GM19467 (cell line): ENCODE results near the gene NXPE3.

ENCODE experiments used
- ATAC-seq: cut with Tn5 transposase; IDR thresholded peaks from one replicate; pipeline ENCODE4 v1.9.1; 2021; ENCODE audit warnings: mild to moderate bottlenecking, moderate library complexity; ENCODE audit not compliant: unreplicated experiment

NXPE3 gene

DNA sequence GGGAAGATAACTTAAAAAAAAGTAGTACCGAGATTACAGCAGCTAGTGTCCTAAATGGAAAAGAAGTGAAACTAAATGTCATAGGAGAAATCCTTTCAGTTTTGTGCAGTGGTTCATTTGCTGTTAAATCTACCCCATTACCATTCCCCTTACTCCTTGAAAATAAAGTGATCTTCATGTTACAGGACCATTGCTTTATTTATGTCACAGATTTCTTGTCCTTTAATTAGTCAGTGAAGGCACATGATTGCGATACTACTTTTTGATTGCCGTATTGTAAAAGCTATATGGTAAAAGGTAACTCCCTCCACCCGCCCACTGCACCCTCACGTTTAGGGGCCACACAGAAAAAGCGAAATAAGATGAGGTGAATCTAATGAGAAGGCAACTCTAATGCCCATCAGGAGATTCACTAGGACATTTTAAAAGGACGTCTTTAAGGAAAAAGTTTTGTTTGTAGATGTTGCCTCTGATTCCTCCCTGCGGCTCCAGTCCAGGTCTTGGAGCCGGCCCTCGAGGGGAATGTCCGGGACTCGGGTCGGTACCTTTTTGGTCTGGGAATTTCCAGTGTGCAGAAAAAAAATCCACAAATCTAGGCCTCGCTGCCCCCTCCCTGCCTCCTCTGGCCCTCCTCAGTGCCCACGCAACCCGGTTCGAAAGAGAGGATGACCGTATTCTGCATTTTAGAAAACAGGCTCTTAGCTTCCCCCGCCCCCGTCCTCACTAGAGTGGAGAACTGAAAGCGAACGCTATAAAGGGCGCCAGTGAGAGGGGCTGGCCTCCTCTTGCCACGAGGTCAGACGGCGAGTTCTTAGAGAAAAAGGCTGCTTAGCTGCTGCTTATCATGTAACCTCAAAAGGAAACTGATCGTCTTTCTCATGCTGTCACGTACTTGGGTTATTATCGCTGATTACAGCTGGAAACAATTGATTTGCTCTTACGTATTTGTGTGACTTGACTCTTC, 48.5 kb downstream of the NXPE3 start:
- peak; percentile 82 for ATAC-seq

GRCh38 chr3:101828276-101828675, 49.3 kb downstream of the NXPE3 start:
- no peak for ATAC-seq

GRCh38 chr3:101828691-101829436, 49.9 kb downstream of the NXPE3 start:
- ATAC-seq, result peak; percentile 38

- no peak for ATAC-seq
These were observed 50.4 kb downstream of the NXPE3 start for GRCh38 chr3:101829437-101829830.

- ATAC-seq, result no peak
These were observed 50.9 kb downstream of the NXPE3 start for GRCh38 chr3:101829874-101830273.

DNA sequence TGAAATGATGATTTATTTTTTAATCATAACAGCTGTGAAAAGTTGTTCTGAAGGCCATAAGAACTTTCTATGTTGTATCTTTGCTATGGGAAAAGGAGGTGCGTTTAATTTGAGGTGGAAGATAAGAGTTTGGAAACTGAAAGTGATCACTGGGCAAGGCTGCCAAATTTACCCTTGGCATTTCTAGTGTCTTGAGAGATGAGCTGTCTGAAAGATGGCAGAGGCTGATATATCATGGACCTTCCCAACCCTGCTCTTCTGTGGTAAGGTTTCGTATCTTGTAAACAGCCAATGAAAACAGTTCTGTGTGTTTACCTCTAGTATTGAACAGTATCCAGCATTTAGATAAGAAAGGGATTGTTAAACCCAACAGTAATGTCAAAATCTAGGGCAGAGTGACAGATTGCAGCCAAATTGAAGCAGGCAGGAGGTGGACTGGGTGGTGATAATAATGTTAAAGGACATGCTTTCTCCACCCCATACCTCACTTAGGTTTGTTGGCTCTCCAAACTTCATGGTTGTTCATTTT, 54.5 kb downstream of the NXPE3 start:
- ATAC-seq, result no peak

GRCh38 chr3:101835676-101836075, 56.7 kb downstream of the NXPE3 start:
- ATAC-seq, result no peak

DNA sequence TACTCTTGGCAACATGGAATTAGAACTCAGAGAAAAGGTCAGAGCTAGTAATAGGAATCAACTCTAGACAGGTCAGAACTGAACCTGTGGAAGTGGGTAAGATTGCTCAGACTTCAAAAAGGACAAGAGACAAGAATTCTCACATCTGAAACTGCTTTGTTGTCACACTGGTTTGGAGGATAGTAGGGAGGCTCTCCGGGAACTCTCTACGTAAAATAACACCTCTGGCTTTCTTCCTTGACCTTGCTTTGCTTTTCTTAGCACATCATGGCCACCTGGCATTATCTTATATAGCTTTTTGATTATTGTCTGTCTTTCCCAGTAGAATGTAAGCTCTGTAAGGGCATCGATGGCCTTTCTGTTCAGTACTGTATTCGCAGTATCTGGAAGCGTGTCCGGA, 57.1 kb downstream of the NXPE3 start:
- ATAC-seq, result no peak

GRCh38 chr3:101836652-101837598, 57.9 kb downstream of the NXPE3 start:
- no peak for ATAC-seq

GRCh38 chr3:101838691-101839090, 59.7 kb downstream of the NXPE3 start:
- no peak for ATAC-seq

GRCh38 chr3:101840066-101840465, 61.1 kb downstream of the NXPE3 start:
- ATAC-seq, result no peak

- ATAC-seq, result no peak
These were observed 63.4 kb downstream of the NXPE3 start for GRCh38 chr3:101842245-101842934.

- ATAC-seq, result no peak
These were observed 63.9 kb downstream of the NXPE3 start for GRCh38 chr3:101842935-101843330.

- ATAC-seq, result no peak
These were observed 66.4 kb downstream of the NXPE3 start for GRCh38 chr3:101845425-101845824.

DNA sequence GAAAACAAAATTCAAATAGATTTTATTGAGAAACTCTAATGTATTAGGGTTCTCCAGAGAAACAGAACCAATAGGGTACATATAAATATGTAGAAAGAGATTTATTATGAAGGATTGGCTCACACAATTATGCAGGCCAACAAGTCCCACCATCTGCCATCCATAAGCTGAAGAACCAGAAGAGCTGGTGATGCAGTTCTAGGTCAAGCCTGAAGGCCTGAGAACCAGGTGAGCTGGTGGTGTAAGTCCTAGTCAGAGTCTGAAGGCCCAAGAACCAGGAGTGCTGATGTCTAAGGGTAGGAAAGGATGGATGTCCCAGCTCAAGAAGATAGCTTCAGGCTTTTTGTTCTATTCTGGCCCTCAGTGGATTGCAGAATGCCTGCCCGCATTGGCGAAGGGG, 67.7 kb downstream of the NXPE3 start:
- ATAC-seq, result no peak

DNA sequence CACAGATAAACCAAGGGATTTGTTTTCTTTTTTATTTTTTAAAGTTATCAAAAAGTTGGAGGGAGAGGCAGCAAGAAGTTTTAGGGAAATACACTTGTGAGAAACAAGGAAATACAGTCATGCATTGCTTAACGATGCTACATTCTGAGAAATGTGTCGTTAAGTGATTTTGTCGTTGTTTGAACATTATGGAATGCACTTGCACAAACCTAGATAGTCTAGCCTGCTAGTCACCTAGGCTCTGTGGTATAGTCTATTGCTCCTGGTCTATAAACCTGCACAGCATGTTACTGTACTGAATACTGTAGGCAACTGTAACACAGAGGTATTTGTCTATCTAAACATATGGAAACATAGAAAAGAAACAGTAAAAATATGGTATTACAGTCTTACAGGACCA, 68.3 kb downstream of the NXPE3 start:
- ATAC-seq, result no peak

GRCh38 chr3:101848326-101848725, 69.3 kb downstream of the NXPE3 start:
- no peak for ATAC-seq

- peak; percentile 71 for ATAC-seq
These were observed 70.0 kb downstream of the NXPE3 start, which contains the start of gene NFKBIZ for GRCh38 chr3:101848754-101849713. Gene NFKBIZ (plus strand): TSS chr3:101849514. CDS start chr3:101849629, 115 bp downstream.
